IPS-NIHi11 (cell line): Measurements from ENCODE around the gene MTUS2.
A peak's percentile ranks its signal among the peaks of the same experiment; 100 is the strongest.

Experiments used
- DNase-seq: peaks from one replicate; pipeline ENCODE4 v3.0.0; 2012; ENCODE audit warnings: mixed read lengths, low spot score

MTUS2 gene

DNA sequence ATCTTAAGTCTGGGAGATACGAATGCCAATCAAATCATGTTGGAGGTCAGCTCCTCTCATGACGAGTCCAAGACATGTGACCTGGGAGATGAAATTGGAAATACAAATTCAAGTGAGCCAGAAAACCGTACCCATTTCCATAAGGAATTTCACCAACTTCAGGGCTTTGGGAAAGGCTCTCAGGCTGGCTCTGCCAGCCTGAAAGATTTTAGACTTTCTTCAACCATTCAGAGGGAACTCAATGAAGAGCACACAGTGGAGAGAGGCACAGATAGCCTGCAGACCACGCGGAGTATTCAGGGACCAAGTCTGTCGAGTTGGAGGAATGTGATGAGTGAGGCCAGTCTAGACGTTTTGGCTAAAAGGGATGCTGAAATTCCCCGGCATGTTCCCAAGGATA lies 204.6 kb downstream of the MTUS2 start:
- no peak for DNase-seq

DNA sequence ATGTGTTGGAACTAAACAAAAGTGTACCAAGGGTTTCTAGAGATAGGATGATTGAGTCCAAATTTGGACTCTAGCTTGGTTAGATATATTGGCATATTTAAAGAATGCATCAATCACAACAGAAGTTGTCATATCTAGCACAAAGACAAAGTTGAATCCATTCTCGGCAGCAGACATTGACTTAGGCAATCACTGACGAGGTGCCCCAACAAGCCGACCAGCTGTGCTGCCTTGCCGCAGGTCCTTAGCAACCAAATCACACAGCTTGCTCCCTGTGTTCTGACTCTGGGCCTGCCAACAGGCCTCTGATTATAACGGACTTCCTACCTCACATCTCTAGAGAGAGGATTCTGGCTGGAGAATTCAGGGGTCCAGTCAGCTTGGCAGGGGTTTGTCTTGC lies 208.7 kb downstream of the MTUS2 start:
- DNase-seq = no peak

DNA sequence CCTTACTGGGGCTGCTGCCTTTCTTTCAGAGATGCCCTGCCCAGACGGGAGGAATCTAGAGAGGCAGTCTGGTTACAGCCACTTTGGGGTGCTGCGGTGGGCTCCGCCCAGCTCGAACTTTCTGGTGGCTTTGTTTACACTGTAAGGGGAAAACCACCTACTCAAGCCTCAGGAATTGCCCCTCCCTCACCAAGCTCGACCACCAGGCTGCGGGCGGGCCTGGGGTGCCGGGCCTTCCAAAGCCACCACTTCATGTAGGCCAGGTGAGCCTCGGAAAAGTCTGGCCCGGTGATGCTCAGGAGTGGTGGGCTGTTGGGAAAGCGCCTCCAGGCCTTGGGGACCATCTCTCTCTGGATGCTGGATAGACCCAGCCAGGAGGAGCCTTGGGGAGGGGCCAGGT lies 218.6 kb downstream of the MTUS2 start:
- no peak for DNase-seq

GRCh38 chr13:29039212-29039611 lies 219.1 kb downstream of the MTUS2 start:
- DNase-seq = no peak

DNA sequence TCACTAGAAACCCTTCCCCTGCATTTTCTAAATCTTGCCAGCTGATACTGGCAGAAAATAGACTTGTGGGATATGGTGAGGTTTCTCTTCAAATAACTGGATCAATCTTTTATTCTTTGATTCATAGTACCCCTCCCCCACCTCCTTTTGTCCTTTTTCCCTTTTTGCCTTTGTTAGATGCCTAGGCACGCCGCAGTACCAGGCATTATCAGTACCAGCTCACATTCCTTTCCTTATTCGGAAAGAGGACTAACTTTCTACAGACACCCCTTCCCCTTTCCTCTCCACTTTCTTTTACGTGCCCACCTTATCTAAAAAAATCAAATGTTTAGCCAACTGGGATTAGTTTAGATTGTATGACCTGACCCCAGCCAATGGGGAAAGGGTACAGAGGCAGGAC lies 226.4 kb downstream of the MTUS2 start:
- no peak for DNase-seq

DNA sequence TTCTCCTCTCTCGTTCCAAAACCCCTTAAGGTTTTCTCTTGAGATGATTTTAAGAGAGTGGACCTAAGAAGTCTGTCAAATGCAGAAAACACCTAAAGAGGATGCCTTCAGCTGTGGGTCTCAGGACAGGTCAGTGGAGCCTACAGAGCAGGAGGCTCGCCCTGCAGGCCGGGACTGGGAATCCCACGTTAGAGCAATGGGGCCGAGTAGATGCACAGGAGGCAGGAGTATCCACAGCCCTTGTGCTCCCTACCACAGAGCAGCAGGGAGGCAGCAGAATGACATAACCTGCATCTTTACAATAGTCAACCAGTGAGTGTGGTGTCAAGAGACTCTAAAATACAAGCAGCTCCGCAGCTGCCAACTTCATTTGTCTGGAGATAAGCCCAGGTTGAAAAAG lies 229.4 kb downstream of the MTUS2 start:
- no peak for DNase-seq

GRCh38 chr13:29050719-29051118 lies 230.6 kb downstream of the MTUS2 start:
- DNase-seq = no peak

DNA sequence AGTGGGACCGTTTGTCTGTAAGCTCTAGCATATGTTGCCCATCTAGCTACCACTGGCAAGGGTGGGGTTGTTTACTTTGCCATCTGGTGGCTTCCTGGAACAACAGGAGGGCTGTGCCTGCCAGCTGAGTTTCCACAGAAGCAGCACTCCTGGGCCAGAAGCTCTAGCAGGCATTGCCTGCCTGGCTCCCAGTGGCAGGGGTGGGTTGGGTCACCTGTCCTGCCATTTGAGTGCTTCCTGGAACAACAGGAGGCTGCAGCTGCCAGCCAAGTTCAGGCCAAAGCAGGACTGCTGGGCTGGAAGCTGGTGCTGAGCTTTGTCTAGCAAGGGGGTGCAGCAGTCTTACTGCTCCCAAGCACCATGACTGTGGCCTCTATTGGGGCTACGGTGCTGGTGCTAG lies 239.7 kb downstream of the MTUS2 start:
- DNase-seq = no peak

- no peak for DNase-seq
Observed at GRCh38 chr13:29065142-29065541, 245.0 kb downstream of the MTUS2 start.

- DNase-seq = no peak
Observed at GRCh38 chr13:29067306-29067945, 247.3 kb downstream of the MTUS2 start.

- peak; percentile 10 for DNase-seq
Observed at GRCh38 chr13:29073755-29074154, 253.6 kb downstream of the MTUS2 start.

- no peak for DNase-seq
Observed at GRCh38 chr13:29077051-29077813, 257.1 kb downstream of the MTUS2 start.

GRCh38 chr13:29081036-29081435 lies 260.9 kb downstream of the MTUS2 start:
- DNase-seq = no peak

GRCh38 chr13:29081697-29082440 lies 261.7 kb downstream of the MTUS2 start:
- no peak for DNase-seq

- no peak for DNase-seq
Observed at GRCh38 chr13:29099781-29100406, 279.8 kb downstream of the MTUS2 start.

GRCh38 chr13:29100758-29101157 lies 280.6 kb downstream of the MTUS2 start:
- DNase-seq = no peak

DNA sequence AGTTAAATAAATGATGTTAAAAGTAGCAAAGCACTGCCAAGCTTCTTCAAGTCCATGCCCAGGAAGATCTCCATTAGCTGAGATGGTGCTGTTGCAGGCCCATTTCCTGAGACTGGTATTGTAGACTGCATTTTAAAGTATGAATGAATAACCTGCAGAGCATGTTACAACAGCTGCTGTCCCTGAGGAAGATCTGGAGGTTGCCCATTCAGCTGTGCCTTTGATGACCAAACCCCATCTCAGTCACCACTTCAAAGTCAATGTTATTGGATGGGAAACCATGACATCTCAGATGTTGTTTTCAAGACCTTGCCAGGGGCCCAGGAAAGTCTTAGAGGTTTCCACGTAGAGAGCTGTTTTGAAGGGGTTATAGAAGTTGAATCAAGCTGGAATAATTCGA lies 281.3 kb downstream of the MTUS2 start:
- DNase-seq = no peak

GRCh38 chr13:29101905-29102304 lies 281.8 kb downstream of the MTUS2 start:
- no peak for DNase-seq

- DNase-seq = no peak
Observed at GRCh38 chr13:29103065-29103800, 283.1 kb downstream of the MTUS2 start.

- DNase-seq = no peak
Observed at GRCh38 chr13:29104461-29104860, 284.3 kb downstream of the MTUS2 start.

- peak; percentile 42 for DNase-seq
Observed at GRCh38 chr13:29105779-29106178, 285.6 kb downstream of the MTUS2 start.

DNA sequence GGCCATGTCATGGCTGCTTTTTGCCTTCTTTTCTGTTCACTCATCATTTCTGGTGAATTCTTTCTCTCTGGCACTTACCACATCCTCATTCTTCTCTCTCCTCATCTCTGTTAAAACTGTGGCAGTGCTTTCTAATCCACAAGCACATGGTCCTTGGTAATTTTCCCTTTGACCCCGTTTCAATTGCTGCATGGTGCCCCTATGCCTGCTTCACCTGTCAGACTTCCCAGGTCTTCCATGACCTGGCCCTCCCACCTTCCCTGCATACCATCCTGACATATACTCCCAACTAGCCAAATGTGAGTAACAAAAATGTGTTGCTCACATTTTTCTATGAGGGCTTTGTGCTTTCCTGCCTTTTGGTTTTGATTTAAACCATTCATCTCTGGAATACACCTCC lies 286.5 kb downstream of the MTUS2 start:
- DNase-seq = no peak
